ENCODE measurements around the gene MRFAP1.
"Not testable (repeated sequence)": the region's sequence is repeated elsewhere in the genome, so short reads cannot be mapped to it uniquely, and the experiment has no call there.

Gene MRFAP1

GRCh38 chr4:6610856-6611430 lies 29.5 kb upstream of the MRFAP1 start:
- no peak for DNase-seq (ENCODE audit: low read depth)

GRCh38 chr4:6612961-6613675 lies 27.4 kb upstream of the MRFAP1 start:
- no peak for DNase-seq (ENCODE audit: low read depth)

- no peak for DNase-seq (ENCODE audit: low read depth)
Measured at GRCh38 chr4:6613676-6614651, 26.5 kb upstream of the MRFAP1 start.

GRCh38 chr4:6614701-6615230 lies 25.7 kb upstream of the MRFAP1 start:
- no peak for DNase-seq (ENCODE audit: low read depth)

- no peak for DNase-seq (ENCODE audit: low read depth)
Measured at GRCh38 chr4:6616087-6616995, 24.1 kb upstream of the MRFAP1 start.

- no peak for DNase-seq (ENCODE audit: low read depth)
Measured at GRCh38 chr4:6617246-6617645, 23.2 kb upstream of the MRFAP1 start.

GRCh38 chr4:6618386-6619115 lies 21.9 kb upstream of the MRFAP1 start:
- no peak for DNase-seq (ENCODE audit: low read depth)

GRCh38 chr4:6619116-6619465 lies 21.4 kb upstream of the MRFAP1 start:
- no peak for DNase-seq (ENCODE audit: low read depth)

GRCh38 chr4:6619466-6620255 lies 20.8 kb upstream of the MRFAP1 start:
- DNase-seq (ENCODE audit: low read depth): no peak

- no peak for DNase-seq (ENCODE audit: low read depth)
Measured at GRCh38 chr4:6620296-6620695, 20.2 kb upstream of the MRFAP1 start.

- no peak for DNase-seq (ENCODE audit: low read depth)
Measured at GRCh38 chr4:6620891-6621555, 19.5 kb upstream of the MRFAP1 start.

- DNase-seq (ENCODE audit: low read depth): no peak
Measured at GRCh38 chr4:6621556-6621927, 18.9 kb upstream of the MRFAP1 start.

- DNase-seq (ENCODE audit: low read depth): no peak
Measured at GRCh38 chr4:6622744-6623143, 17.7 kb upstream of the MRFAP1 start.

- DNase-seq (ENCODE audit: low read depth): no peak
Measured at GRCh38 chr4:6625256-6625655, 15.2 kb upstream of the MRFAP1 start.

GRCh38 chr4:6626066-6626465 lies 14.4 kb upstream of the MRFAP1 start:
- DNase-seq (ENCODE audit: low read depth): no peak

GRCh38 chr4:6627832-6628231 lies 12.7 kb upstream of the MRFAP1 start:
- DNase-seq (ENCODE audit: low read depth): no peak

- DNase-seq (ENCODE audit: low read depth): not testable (repeated sequence)
Measured at GRCh38 chr4:6628484-6628883, 12.0 kb upstream of the MRFAP1 start.

GRCh38 chr4:6632125-6632524 lies 8.4 kb upstream of the MRFAP1 start:
- no peak for DNase-seq (ENCODE audit: low read depth)

- DNase-seq (ENCODE audit: low read depth): peak; percentile 30
Measured at GRCh38 chr4:6633091-6633906, 7.2 kb upstream of the MRFAP1 start.
